IPS-NIHi7 (cell line): Measurements from ENCODE around the gene GTF2H2C.
"Not testable (repeated sequence)": the region's sequence is repeated elsewhere in the genome, so short reads cannot be mapped to it uniquely, and the experiment has no call there.

Source experiments
- DNase-seq: peaks from one replicate; pipeline ENCODE4 v3.0.0; 2012; ENCODE audit warnings: mixed read lengths; ENCODE audit errors: extremely low spot score

The GTF2H2C gene

GRCh38 chr5:69566172-69566571 lies 6.2 kb downstream of the GTF2H2C start:
- DNase-seq, result not testable (repeated sequence)

GRCh38 chr5:69568072-69568471 lies 8.1 kb downstream of the GTF2H2C start:
- DNase-seq, result not testable (repeated sequence)

- not testable (repeated sequence) for DNase-seq
Measured at GRCh38 chr5:69583356-69583755, 23.4 kb downstream of the GTF2H2C start.

- not testable (repeated sequence) for DNase-seq
Measured at GRCh38 chr5:69596114-69596840, 36.3 kb downstream of the GTF2H2C start.

GRCh38 chr5:69601947-69602346 lies 42.0 kb downstream of the GTF2H2C start:
- DNase-seq, result not testable (repeated sequence)

DNA sequence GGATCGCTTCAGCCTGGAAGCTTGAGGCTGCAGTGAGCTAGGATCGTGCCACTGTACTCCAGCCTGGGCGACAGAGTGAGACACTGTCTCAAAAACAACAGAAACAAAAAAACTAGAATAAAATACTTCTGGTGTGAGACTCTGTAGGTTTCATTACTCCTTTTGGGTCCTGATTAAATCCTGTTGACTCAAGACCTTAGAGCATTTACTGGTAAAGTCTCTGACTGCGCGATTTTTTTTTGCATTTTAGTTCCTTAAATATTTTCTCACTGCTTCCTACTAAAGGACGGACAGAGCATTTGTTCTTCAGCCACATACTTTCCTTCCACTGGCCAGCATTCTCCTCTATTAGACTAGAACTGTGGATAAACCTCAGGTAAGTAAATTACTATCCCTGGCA lies 46.8 kb downstream of the GTF2H2C start:
- not testable (repeated sequence) for DNase-seq

GRCh38 chr5:69607750-69608149 lies 47.8 kb downstream of the GTF2H2C start:
- not testable (repeated sequence) for DNase-seq

DNA sequence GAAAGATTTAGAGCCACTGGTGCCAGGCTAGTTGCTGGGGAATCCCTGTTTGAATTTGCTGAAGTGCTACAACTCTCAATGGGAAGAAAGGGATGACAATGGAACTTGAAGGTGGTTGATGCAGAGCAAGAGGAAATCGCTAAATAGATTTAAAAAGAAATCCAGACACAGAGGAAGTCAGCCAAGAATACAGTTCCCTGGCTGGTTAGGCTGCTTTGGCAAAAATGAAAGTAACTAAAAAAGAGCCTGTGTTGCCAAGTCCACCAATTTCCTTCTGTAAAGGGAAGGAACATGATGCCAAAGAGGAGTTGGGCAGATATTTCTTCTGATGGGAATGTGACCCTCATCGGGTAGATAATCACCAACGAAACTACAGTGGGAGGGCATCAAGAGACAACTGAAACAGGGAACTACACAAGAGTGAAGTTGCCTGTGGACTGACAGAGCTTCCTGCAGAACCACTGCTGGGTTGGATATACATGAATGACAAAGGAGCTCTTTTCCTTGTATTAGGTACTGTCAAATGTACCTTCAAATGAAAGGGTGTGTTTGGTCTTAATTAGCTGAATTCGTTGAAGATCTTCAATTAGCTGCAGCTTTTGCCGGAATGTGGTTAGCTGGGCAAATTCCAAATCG lies 49.0 kb downstream of the GTF2H2C start:
- DNase-seq, result not testable (repeated sequence)

DNA sequence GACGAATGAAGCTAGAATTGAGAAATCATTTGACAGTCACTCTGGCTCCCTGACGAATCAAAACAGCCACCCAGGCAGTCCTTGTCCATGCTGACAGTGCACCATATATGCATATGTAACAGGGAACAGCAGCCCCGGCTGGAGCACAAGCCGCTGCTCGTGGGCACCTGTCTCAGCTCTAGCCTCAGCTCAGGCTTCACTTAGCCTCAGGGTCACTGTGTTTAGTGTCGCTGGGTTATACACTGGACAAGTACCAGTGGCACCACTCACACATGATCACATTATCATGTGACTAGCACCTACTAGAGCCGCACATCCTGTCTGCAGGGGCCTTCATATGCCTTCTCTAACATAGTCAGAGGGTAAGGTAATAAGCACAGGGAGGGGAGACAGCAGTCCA lies 54.9 kb downstream of the GTF2H2C start:
- DNase-seq, result not testable (repeated sequence)

GRCh38 chr5:69631879-69632278 lies 71.9 kb downstream of the GTF2H2C start:
- DNase-seq, result not testable (repeated sequence)
